Endothelial cell of umbilical vein (primary cell): ENCODE results near the gene BCOR. TPM values are rescaled to one million over a fixed set of nuclear protein-coding genes. Genes with fewer than 3 reads are reported as not detected.

Experiments
- BruUV-seq: library from RNA; stranded (reverse); fragments of 400-500 nt; replicated peaks from 2 replicates; lab custom pipeline; 2021; lab: Mats Ljungman, UMichigan
- CTCF ChIA-PET: fragments of 300-600, 350-600 bp; sonication (Branson Sonifier 250); formaldehyde crosslinking; loops from one replicate; lab custom pipeline; 2021; ENCODE audit warnings: antibody characterized with exemption, inconsistent platforms; lab: Charles Lee
- POLR2A ChIA-PET: fragments of 300-600, 350-600 bp; sonication (Branson Sonifier 250); formaldehyde crosslinking; loops from one replicate; lab custom pipeline; 2021; ENCODE audit warnings: antibody characterized with exemption, inconsistent platforms; lab: Charles Lee
- DNase-seq: peaks from one replicate; pipeline ENCODE4 v3.0.0-alpha.2; 2011; ENCODE audit warnings: low read depth, low spot score
- FAIRE-seq: peaks from 2 replicates; lab custom pipeline; 2011; peaks lifted over from hg19 to GRCh38; lab: Jason Lieb, UNC
- H2AFZ ChIP-seq: 2 replicates; pipeline ENCODE4 v1.6.0; 2012; ENCODE audit warnings: low read depth, low read length, control low read depth, inconsistent platforms
- H3K27ac ChIP-seq: 2 replicates; pipeline ENCODE4 v1.5.1; 2011; ENCODE audit warnings: low read depth, mild to moderate bottlenecking, control low read depth, low read length, moderate library complexity; ENCODE audit not compliant: insufficient read depth
- H3K27me3 ChIP-seq, 2 experiments: 2 replicates each; pipeline versions ENCODE4 v1.6.0 to v1.6.1; 2011; ENCODE audit warnings: low read length in 2 of 2, mixed read lengths in 1 of 2; ENCODE audit not compliant: control insufficient read depth in 2 of 2, insufficient read depth in 2 of 2
- H3K36me3 ChIP-seq, 2 experiments: 2 replicates in 1 of 2; 3 replicates in 1 of 2; pipeline ENCODE4 v1.5.1; 2011; ENCODE audit warnings: low read length in 2 of 2, mild to moderate bottlenecking in 1 of 2, moderate library complexity in 1 of 2; ENCODE audit not compliant: control insufficient read depth in 2 of 2, insufficient read depth in 2 of 2; ENCODE audit errors: extremely low read depth in 1 of 2
- H3K4me1 ChIP-seq: 3 replicates; pipeline ENCODE4 v1.5.1; 2011; ENCODE audit warnings: mild to moderate bottlenecking, low read length; ENCODE audit not compliant: control insufficient read depth, insufficient read depth; ENCODE audit errors: extremely low read depth
- H3K4me2 ChIP-seq: 2 replicates; pipeline ENCODE4 v1.6.1; 2011; ENCODE audit warnings: low read length, control low read depth, mixed read lengths; ENCODE audit not compliant: insufficient read depth
- H3K4me3 ChIP-seq, 3 experiments: fragments of 200-600 bp in 1 of 3; sonication (generic), shearing (Covaris generic) in 1 of 3; replicated peaks in 1 of 3; 2 replicates each; pipeline ENCODE4 v1.5.1; 2011 to 2016; ENCODE audit warnings: control low read depth in 3 of 3, low read length in 3 of 3, mild to moderate bottlenecking in 2 of 3, inconsistent platforms in 1 of 3, low read depth in 1 of 3, moderate library complexity in 1 of 3; ENCODE audit not compliant: insufficient read depth in 1 of 3
- H3K79me2 ChIP-seq: 2 replicates; pipeline ENCODE4 v1.6.0; 2012; ENCODE audit warnings: low read length, inconsistent platforms; ENCODE audit not compliant: control insufficient read depth, insufficient read depth
- H3K9ac ChIP-seq: replicated peaks from 2 replicates; pipeline ENCODE3; 2011; ENCODE audit warnings: low read length, control low read depth; ENCODE audit not compliant: insufficient read depth; ENCODE audit errors: extremely low read depth
- H3K9me1 ChIP-seq: replicated peaks from 3 replicates; pipeline ENCODE4 v1.6.0; 2011; ENCODE audit warnings: mild to moderate bottlenecking, low read length; ENCODE audit not compliant: control insufficient read depth, insufficient read depth; ENCODE audit errors: extremely low read depth
- H3K9me3 ChIP-seq: replicated peaks from 2 replicates; pipeline ENCODE4 v1.5.1; 2012; ENCODE audit warnings: low read length, inconsistent platforms; ENCODE audit not compliant: control insufficient read depth, insufficient read depth
- H4K20me1 ChIP-seq: replicated peaks from 2 replicates; pipeline ENCODE3; 2011; ENCODE audit warnings: mild to moderate bottlenecking, low read length; ENCODE audit not compliant: control insufficient read depth, insufficient read depth; ENCODE audit errors: extremely low read depth
- EZH2 ChIP-seq: IDR thresholded peaks from 2 replicates; pipeline ENCODE4 v1.6.1; 2012; ENCODE audit warnings: borderline replicate concordance, low read depth, mild to moderate bottlenecking, moderate library complexity, low read length, inconsistent platforms; ENCODE audit not compliant: severe bottlenecking
- FOS ChIP-seq: IDR thresholded peaks from 2 replicates; pipeline ENCODE4 v1.6.1; 2011; ENCODE audit warnings: mild to moderate bottlenecking, low read length, moderate library complexity, borderline replicate concordance; ENCODE audit not compliant: insufficient read depth
- GATA2 ChIP-seq: IDR thresholded peaks from 2 replicates; pipeline ENCODE4 v1.7.0; 2011; ENCODE audit warnings: low read depth, mild to moderate bottlenecking, moderate library complexity, mixed read lengths, low read length; ENCODE audit not compliant: insufficient read length, insufficient read depth
- JUN ChIP-seq: IDR thresholded peaks from 2 replicates; pipeline ENCODE4 v1.6.1; 2011; ENCODE audit warnings: borderline replicate concordance, low read depth; ENCODE audit not compliant: insufficient read length, insufficient read depth
- MYC ChIP-seq: IDR thresholded peaks from one replicate; pipeline ENCODE4 v1.6.1; 2011; ENCODE audit warnings: mild to moderate bottlenecking, low read depth, low read length
- POLR2A ChIP-seq: IDR thresholded peaks from 2 replicates; pipeline ENCODE4 v1.6.1; 2012; ENCODE audit warnings: low read depth, mild to moderate bottlenecking, control low read depth, low read length
- POLR2AphosphoS5 ChIP-seq: IDR thresholded peaks from 2 replicates; pipeline ENCODE4 v1.6.1; 2012; ENCODE audit warnings: low read depth, mild to moderate bottlenecking, control low read depth, low read length, moderate library complexity; ENCODE audit not compliant: insufficient read depth
- dilution Hi-C: fragments of 300-500 bp; cut with MboI; formaldehyde crosslinking; loops from one replicate; pipeline ENCODE4 v1.15.0; 2019; ENCODE audit warnings: low sequenced_read_pairs; ENCODE audit not compliant: extremely low pct_ligation_motif_present
- intact Hi-C: fragments of 100-400 bp; cut with micrococcal nuclease; formaldehyde crosslinking; loops from one replicate; pipeline ENCODE4 v1.10.0; 2022
- polyA plus RNA-seq, 4 experiments: library from polyadenylated mRNA; depleted of rRNA in 3 of 4; stranded (reverse) in 3 of 4; unstranded in 1 of 4; fragments of >200 nt; gene quantifications; 2 replicates each; pipeline versions ENCODE4 v1.2.1 to v1.2.3, GENCODE V29; 2011 to 2012; ENCODE audit warnings: missing spikeins in 1 of 4
- total RNA-seq: library from RNA; stranded (reverse); gene quantifications from 2 replicates; pipeline ENCODE4 v1.2.3, GENCODE V29; 2021
- TF ChIP-seq, protein P1 (sequence below), 2 donors: IDR thresholded peaks; 1 replicate in 1 of 2; 2 replicates in 1 of 2; pipeline ENCODE4 v1.5.1; 2011; ENCODE audit warnings: low read length in 2 of 2, mild to moderate bottlenecking in 2 of 2, moderate library complexity in 2 of 2, control low read depth in 1 of 2, inconsistent platforms in 1 of 2, low read depth in 1 of 2; ENCODE audit not compliant: insufficient read depth in 1 of 2; ENCODE audit errors: extremely low read depth in 1 of 2
- TF ChIP-seq, protein P2 (sequence below): IDR thresholded peaks from 2 replicates; pipeline ENCODE4 v1.6.1; 2011; ENCODE audit not compliant: insufficient read depth, insufficient read length

The BCOR gene
- total and polyA plus RNA-seq, 2 donors (not counting 3 experiments of a cell fraction or from before 2014, with no cell fraction given) = 10.1 to 24.2 TPM

- no TSS peak for BruUV-seq
- FAIRE-seq (peak; percentile 44), DNase-seq (no peak)
- H3K36me3 ChIP-seq = peaks cover 3% of the 10 kb centered on the region in 2 experiments
- H3K27ac ChIP-seq = no peak overlapping the region
- ChIA-PET CTCF (no interaction called here), POLR2A (no interaction called here)
- intact Hi-C loops = no loop called here
- peaks cover 6% of the 10 kb centered on the region for H3K4me1 ChIP-seq
- TF ChIP-seq POLR2AphosphoS5 (no peak), MYC (no peak), GATA2 (no peak), JUN (no peak), EZH2 (no peak), FOS (no peak), POLR2A (no peak)
- TF ChIP-seq, protein P1, sequence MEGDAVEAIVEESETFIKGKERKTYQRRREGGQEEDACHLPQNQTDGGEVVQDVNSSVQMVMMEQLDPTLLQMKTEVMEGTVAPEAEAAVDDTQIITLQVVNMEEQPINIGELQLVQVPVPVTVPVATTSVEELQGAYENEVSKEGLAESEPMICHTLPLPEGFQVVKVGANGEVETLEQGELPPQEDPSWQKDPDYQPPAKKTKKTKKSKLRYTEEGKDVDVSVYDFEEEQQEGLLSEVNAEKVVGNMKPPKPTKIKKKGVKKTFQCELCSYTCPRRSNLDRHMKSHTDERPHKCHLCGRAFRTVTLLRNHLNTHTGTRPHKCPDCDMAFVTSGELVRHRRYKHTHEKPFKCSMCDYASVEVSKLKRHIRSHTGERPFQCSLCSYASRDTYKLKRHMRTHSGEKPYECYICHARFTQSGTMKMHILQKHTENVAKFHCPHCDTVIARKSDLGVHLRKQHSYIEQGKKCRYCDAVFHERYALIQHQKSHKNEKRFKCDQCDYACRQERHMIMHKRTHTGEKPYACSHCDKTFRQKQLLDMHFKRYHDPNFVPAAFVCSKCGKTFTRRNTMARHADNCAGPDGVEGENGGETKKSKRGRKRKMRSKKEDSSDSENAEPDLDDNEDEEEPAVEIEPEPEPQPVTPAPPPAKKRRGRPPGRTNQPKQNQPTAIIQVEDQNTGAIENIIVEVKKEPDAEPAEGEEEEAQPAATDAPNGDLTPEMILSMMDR (IDR thresholded peaks at IDR 0.05; ENCODE audit: extremely low read depth in 1 of 2, insufficient read depth in 1 of 2, low read depth in 1 of 2, low read length in 2 of 2) = no peak
- TF ChIP-seq, protein P2, sequence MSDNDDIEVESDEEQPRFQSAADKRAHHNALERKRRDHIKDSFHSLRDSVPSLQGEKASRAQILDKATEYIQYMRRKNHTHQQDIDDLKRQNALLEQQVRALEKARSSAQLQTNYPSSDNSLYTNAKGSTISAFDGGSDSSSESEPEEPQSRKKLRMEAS = no peak
- no peak overlapping the region for H3K9ac ChIP-seq
- H3K4me3 ChIP-seq = no peak overlapping the region
- peaks cover 31% of the 10 kb centered on the region for H3K79me2 ChIP-seq
- dilution Hi-C loops = no loop called here
- no peak overlapping the region for H2AFZ ChIP-seq
- no peaks in the 10 kb centered on the region for H4K20me1 ChIP-seq
- H3K9me3 ChIP-seq = no peaks in the 10 kb centered on the region
- H3K27me3 ChIP-seq = no peaks in the 10 kb centered on the region
- no peak overlapping the region for H3K4me2 ChIP-seq
- H3K9me1 ChIP-seq = no peaks in the 10 kb centered on the region
Measured at GRCh38 chrX:40079572-40079971, 18.2 kb downstream of the BCOR start.
